ENCODE measurements around the gene TNFRSF13B.

The TNFRSF13B gene

GRCh38 chr17:16953841-16954240, 18.1 kb downstream of the TNFRSF13B start:
- DNase-seq, result no peak

DNA sequence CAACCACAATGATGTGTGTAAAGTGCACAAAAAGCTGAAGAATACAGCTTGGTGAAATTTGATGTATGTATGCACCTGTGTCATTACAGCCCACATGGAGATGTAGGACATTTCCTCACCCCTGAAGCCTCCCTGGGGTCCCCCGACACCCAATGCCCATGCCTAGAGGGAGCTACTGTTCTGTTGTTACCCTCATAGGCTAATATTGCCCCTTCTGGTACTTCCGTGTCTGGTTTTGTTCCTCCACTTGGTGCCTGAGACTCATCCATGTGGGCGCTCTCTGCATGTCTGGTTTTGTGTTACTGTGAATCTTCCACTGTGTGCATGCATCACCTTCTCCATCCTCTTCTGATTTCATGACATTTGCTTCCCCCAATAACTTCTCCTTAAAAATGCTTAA, 18.6 kb downstream of the TNFRSF13B start:
- no peak for DNase-seq

GRCh38 chr17:16952401-16952800, 19.5 kb downstream of the TNFRSF13B start:
- no peak for DNase-seq

DNA sequence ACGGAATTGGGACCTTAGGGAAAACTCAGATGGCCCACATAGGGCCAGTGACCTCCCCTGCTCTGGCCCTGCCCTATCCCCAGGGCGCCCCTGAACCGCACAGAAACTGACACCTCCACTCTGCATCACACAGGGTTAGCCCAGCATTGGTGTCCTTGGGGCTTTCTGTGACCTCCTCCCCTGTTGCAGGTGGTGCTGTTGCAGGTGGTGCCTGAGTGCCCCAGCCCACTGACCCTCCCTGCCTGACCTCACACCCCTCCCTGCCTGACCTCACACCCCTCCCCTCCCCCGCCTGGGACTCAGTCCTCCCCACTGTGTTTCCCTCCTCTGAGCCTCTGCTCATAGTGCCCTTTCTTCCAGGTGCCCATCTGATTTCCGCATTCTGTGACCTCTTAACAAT, 21.4 kb downstream of the TNFRSF13B start:
- DNase-seq, result no peak

GRCh38 chr17:16948587-16949376, 23.1 kb downstream of the TNFRSF13B start:
- no peak for DNase-seq

DNA sequence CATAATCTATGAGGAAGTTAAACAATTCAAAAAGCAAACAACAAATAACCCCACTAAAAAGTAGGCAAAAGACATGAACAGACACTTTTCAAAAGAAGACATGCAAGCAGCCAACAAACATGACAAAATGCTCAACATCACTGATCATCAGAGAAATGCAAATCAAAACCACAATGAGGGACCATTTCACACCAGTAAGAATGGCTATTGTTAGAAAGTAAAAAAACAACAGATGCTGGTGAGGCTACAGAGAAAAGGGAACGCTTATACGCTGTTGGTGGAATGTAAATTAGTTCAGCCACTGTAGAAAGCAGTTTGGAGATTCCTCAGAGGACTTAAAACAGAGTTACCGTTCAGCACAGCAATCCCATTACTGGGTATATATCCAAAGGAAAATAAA, 24.4 kb downstream of the TNFRSF13B start:
- DNase-seq, result no peak

GRCh38 chr17:16945663-16946218, 26.2 kb downstream of the TNFRSF13B start:
- DNase-seq, result no peak

- DNase-seq, result no peak
Measured at GRCh38 chr17:16945136-16945482, 26.8 kb downstream of the TNFRSF13B start.

- no peak for DNase-seq
Measured at GRCh38 chr17:16944334-16945135, 27.4 kb downstream of the TNFRSF13B start.

DNA sequence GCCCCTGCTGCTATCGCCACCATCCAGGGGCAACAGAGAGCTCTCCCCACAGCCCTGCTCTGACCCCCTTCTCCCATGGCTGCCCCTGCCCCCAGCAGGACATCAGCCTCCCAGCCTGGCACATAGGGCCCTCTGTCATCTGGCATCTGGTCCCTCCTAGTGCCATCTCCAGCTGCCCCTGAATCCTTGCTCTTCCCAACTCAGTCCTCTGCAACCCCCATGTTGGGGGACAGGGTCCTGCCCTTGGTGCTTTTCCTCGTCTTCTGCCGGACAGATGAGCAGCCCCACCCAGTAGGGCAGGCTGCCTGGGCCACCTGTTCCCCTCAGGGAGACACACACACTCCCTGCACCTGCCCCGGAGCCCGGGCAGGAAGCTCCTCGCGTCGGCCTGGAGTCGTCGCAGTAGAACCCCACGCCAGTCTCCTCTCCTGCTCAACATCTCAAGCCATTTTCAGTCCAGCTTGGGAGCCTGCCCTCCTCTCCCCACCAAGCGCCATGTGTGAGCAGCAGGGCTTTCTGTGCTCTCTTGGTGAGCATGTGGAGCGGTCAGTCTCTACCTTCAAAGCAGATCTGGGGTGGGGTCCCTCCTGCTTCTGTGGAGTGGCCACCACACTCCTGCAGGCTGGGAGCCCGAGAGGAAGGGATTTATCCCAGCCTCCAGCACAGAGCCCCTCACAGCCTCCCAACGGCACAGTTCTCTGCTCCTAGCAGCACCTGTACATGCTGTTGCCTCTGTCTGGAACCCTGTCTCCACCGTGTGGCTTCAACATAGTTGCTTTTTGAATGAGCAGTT, 28.2 kb downstream of the TNFRSF13B start:
- DNase-seq, result no peak

DNA sequence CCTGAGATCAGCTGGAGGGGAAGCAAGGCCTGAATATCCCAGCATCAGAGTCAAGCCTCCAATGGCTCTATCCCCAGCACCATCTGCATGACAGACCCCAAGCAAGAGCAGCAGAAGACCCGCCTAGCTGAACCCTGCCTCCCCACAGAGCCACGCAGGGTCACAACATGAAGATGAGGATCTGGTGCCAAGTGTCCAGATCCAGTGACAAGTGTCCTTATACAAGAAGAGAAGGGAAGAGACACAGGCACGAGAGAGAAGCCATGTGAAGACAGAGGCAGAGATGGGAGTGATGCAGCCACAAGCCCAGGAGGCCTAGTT, 28.9 kb downstream of the TNFRSF13B start:
- no peak for DNase-seq

GRCh38 chr17:16942141-16943031, 29.5 kb downstream of the TNFRSF13B start:
- no peak for DNase-seq

DNA sequence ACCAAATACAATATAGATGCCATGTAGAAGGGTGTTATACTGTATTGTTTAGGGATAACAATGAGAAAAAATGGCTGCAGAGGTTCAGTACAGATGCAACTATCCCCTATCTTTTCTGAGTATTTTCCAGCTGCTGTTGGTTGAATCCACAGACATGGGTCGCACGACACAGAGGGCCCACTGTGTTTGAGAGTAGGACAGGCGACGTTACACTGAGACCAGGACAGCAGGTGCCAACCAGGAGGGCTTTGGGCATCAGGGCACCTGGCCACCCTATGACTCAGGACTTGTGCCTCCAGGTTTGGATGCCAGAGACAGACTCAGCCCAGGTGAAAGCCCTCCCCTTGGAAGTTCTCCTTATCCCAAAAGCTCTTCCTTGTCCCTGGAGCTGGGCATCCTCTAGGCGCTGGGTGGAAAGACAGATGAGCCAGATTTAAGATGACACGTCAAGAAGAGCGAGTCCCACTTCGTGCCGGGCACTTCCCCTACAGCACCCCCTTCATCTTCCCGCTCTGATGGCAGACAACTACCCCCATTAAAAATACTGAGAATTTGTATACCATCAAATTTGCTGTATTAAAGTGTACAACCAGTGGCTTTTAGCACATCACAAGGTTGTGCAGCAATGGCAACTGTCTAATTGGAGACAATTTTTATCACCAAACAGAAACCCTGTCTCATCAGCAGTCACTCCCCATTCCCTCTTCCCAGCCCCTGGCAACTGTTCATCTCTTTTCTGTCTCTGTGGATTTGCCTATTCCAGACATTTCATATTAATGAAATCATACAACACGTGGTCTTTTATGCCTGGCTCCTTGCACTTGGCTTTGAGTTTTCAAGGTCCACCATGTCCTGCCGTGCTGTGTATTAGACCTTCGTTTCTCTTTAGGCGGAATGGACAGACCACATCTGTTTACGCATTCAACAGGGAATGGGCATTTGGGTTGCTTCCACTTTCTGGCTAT, 30.6 kb downstream of the TNFRSF13B start:
- no peak for DNase-seq

GRCh38 chr17:16940116-16940881, 31.6 kb downstream of the TNFRSF13B start:
- DNase-seq, result no peak

DNA sequence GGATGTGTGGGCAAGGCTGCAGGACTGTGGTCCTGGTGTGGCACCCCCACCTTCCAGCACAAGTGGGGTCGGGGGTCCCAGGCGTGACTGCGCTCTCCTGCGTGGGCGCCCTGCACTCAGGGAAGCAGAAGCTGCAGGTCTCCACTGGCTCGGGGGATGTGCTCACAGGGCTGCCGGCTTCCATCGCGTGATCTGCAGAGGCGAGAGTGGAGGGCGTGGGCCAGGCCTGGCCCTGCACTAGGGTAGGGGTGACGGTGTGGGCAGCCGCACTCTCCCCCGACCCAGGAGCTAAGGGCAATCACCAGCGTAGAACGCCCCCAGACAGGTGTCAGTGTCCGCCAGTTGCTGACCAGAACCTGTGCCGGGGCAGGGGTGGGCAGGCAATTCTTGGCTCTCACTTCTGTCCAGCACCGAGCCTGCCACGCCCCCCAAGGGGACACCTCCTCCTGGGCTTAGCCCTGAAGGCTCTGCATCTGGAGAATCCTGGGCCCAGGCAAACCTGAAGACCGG, 32.3 kb downstream of the TNFRSF13B start:
- DNase-seq, result no peak

DNA sequence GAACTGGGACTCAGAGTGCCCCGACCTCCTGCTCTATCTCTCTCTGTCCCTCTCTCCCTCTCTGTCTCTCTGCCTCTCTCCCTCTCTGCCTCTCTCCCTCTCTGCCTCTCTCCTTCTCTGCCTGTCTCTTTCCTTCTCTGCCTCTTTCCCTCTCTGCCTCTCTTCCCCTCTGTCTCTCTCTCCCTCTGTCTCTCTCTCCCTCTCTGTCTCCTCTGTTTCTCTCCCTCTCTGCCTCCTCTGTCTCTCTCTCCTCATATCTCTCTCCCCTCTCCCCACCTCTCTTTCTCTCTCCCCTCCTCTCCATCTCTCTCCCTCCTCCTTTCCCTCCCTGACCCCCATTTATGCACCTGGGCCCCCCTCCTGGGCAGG, 32.7 kb downstream of the TNFRSF13B start:
- no peak for DNase-seq

DNA sequence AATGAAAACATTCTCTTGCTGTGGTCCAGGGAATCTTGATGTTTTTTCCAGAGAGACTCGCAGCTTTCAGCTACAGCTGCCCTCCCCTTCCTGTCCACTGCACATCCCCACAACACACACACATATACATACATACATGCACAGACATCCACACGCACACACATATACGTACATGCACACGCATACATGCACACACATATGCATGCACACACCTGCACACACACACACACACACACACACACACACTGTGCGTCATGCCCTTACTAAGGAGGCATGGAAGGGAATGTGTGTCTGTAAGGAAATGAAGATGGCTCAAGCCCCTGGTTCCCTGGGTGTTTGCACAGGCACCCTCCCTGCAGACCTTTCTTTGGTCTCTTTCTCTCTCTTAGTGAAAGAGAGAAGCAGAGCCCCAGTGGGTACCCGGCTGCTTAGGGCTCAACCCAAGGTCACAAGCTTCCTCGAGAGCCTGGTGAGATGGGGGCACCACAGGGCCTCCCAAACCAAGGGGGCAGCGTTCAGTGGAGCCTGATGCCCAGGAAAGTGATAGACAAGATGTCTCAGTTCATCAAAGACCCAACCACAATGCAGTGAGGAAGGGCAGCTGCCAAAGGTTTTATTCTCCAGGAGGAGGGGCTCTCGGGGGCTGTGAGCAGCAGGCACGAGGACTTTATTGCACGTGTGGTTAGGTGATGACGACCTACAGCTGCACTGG, 33.3 kb downstream of the TNFRSF13B start:
- no peak for DNase-seq

- no peak for DNase-seq
Measured at GRCh38 chr17:16938031-16938430, 33.9 kb downstream of the TNFRSF13B start.

GRCh38 chr17:16937431-16937830, 34.5 kb downstream of the TNFRSF13B start:
- no peak for DNase-seq

All from stimulated activated CD4-positive, alpha-beta T cell treated with anti-CD3 and anti-CD28 coated beads, Interleukin-2, amount 100 ng/mL, for 48 hours (primary cell).